ENCODE results near the gene PARVG.

The PARVG gene

GRCh38 chr22:44199866-44200265 lies 19.1 kb downstream of the PARVG start:
- DNase-seq: no peak

GRCh38 chr22:44200451-44200850 lies 19.7 kb downstream of the PARVG start:
- no peak for DNase-seq

- DNase-seq: peak; percentile 6 to 11
Measured at GRCh38 chr22:44200855-44201550, 20.3 kb downstream of the PARVG start.

- no peak for DNase-seq
Measured at GRCh38 chr22:44201665-44202064, 20.9 kb downstream of the PARVG start.

- no peak for DNase-seq
Measured at GRCh38 chr22:44202261-44202789, 21.6 kb downstream of the PARVG start.

DNA sequence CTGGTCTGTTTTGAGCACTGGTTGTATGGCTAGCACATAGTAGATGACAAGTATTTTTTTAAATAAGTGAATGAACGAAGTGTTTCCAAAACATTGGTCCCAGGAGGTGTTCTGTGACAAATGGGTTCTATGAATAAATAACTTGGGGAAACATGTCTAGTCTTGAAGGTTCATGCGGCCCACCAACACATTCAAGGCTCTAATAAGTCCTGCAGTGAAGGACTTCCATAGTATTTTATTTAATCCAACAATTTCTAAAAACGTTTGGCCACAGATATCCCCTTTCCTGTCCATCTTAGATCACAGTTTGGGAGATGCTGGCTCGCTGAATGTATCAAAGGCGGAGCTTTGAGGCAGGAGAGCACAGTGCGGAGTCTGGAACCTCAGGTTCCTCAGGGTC lies 22.5 kb downstream of the PARVG start:
- DNase-seq: no peak

DNA sequence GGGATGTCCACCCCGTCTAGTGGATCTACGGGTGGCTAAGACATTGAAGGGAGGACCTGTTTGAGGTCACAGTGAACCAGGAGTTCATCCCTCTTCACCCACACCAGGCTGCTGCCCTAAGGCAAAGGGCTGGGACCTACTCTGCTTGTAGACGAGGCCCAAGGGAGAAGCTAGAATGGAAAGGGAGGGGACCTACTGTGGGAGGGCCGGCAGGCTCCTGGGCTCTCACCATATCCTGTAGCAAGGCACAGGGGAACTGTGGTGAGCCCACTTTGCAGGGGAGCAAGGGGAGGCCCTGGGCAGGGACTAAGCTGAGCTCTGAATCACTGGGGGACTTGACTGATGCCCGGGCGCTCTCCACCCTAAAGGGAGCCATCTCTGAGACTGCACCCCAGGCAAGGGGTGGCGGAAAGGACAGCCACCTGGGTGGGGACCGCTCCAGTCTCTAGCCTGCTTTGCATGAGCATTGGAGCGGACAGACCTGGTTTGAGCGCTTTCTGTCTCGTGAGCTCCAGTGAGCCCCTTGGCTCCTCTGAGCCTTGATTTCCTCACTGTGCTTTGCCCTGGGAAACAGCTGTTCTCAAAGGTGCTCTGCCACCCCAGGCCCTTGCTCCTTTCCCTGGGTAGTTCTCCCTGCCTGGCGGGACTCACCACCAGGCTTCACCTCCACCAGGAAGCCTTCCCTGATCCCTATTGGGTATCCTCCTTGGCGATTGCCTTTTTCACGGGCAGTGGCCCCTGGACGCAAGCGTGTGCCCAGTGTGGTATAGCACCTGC lies 24.2 kb downstream of the PARVG start:
- DNase-seq: no peak

- DNase-seq: no peak
Measured at GRCh38 chr22:44205516-44206329, 25.0 kb downstream of the PARVG start.

GRCh38 chr22:44206330-44206645 lies 25.6 kb downstream of the PARVG start:
- no peak for DNase-seq

GRCh38 chr22:44206696-44207095 lies 26.0 kb downstream of the PARVG start:
- no peak for DNase-seq

GRCh38 chr22:44207173-44207980 lies 26.7 kb downstream of the PARVG start:
- DNase-seq: no peak

GRCh38 chr22:44207981-44208317 lies 27.2 kb downstream of the PARVG start:
- no peak for DNase-seq

DNA sequence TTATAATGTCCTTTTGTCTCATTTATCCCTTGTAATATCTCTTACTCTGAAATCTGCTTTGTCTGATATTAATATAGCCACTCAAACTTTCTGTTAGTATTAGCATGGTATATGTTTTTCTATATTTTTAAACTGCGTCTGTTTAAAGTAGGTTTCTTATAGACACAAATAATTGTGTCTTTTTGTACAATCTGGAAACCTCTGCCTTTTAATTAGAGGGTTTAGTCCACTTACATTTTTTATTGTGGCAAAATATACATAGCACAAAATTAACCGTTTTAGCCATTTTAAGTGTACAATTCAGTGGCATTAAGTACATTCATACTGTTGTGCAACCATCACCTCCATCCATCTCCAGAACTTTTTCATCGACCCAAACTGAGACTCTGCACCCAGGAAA lies 28.6 kb downstream of the PARVG start:
- DNase-seq: no peak

DNA sequence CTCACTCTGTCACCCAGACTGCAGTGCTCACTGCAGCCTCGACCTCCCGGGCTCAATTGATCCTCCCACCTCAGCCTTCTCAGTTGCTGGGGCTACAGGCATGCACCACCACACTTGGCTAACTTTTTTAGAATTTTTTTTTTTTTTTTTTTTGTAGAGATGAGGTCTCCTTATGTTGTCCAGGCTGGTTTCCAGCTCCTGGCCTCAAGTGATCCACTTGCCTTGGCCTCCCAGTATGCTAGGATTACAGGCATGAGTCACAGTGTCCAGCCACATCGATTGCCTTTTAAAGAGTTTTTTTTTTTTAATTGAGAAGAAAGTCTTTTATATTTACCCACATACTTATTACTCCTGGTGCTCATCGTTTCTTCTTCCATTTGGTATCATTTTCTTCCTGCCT lies 30.0 kb downstream of the PARVG start:
- no peak for DNase-seq

DNA sequence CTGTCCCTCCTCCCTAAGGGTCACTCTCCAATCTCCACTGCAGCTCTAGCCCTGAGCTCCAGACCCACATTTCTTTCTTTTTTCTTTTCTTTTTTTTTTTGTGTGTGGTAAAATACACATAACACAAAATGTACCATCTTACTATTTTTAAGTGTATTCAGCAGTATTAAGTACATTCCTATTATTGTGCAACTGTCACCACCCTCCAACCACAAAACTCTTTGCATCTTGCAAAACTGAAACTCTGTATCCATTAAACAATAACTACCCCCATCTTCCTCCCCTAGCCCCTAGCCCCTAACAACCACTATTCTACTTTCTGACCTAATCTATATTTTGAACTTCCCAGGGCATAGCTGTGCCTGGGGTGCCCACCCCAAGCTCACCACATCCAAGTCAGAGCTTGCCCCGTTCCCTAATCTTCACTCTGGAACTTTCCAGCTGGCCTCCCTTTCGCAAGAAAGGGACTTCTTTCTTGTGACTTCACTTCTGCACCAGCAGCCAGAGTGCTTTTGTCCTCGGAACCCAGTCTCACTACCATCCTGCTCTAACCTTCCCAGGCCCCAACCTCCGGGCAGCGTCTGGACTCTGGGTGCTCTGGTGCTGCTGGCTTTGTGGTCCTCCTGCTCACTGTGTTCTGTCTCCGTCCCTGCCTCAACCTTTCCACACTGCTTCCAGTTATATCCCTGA lies 30.7 kb downstream of the PARVG start:
- DNase-seq: peak in 1 of 2 experiments; percentile 6

GRCh38 chr22:44211946-44212930 lies 31.5 kb downstream of the PARVG start:
- no peak for DNase-seq

- no peak for DNase-seq
Measured at GRCh38 chr22:44212936-44213335, 32.2 kb downstream of the PARVG start.

DNA sequence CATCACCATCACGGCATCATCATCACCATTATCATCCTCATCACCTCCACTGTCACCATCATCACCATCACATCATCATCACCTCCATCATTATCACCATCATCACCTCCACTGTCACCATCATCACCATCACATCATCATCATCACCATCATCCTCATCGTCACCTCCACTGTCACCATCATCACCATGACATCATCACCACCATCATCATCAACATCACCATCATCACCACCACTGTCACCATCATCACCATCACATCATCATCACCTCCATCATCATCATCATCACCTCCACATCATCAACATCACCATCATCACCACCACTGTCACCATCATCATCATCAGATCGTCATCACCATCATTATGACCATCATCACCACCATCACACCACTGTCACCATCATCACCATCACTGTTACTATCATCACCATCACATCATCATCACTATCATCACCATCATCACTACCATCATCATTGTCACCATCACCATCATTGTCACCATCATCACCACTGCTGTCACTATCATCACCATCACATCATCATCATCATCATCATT lies 32.8 kb downstream of the PARVG start:
- DNase-seq: no peak

DNA sequence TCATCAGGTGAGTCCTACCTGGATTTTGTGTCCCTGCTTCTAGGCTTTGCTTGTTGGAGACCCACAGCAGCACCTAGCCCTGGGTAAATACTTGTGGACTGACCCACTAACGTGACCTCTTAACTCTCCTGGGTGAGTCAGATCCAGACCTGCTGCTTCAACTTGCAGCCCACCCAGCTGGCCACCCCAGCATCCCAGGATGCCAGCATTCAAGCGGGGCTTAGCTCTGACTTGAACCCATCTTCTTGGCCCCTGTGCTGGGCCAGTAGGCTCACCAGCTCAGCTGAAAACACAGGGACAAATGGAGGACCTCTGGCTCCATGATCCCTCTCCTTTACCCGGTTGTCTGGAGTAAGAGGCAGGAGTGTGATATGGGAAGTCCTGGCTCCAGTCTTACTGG lies 33.5 kb downstream of the PARVG start:
- DNase-seq: no peak

GRCh38 chr22:44214764-44215163 lies 34.0 kb downstream of the PARVG start:
- no peak for DNase-seq

- DNase-seq: no peak
Measured at GRCh38 chr22:44215287-44215686, 34.6 kb downstream of the PARVG start.

Measured in Kasumi-1 (cell line).